Jurkat, Clone E6-1 (cell line): ENCODE data around the gene TMC8.
"Not testable (repeated sequence)": the region's sequence is repeated elsewhere in the genome, so short reads cannot be mapped to it uniquely, and the experiment has no call there.

Source experiments
- DNase-seq: peaks from one replicate; pipeline ENCODE4 v3.0.0-alpha.2; 2011; ENCODE audit warnings: low read depth, low spot score
- H3K4me3 ChIP-seq: 2 replicates; pipeline ENCODE4 v1.5.1; 2011; ENCODE audit warnings: mild to moderate bottlenecking, low read length, control low read depth, moderate library complexity

TMC8 gene

GRCh38 chr17:78131172-78132083 is 857 bp downstream of the TMC8 start:
- no peak for DNase-seq
- H3K4me3 ChIP-seq: peak overlapping the region; percentile 85

DNA sequence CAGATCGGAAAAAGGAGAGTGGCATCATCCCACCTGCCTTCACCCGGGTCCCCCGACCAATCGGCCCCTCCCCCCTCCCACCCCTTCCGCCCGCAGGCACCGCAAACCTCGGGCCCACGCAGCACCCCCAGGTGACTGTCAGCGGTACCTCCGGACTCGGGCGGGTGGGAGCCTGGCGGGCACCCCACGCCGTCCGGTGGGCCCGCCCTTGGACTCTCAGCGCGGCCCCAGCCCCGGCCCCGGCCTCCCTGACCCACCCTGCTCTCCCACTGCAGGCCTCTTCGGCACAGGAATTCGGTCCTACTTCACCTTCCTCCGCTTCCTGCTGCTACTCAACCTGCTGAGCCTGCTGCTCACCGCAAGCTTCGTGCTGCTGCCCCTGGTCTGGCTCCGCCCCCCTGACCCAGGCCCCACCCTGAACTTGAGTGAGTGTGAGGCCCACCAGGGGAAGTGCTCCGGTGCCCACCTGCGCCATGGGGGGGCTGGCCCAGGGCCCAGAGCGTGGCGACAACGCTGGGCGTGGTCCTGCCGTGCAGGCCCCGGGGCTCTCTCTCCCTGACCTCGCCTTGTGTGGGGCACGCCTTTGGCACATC is 1.6 kb downstream of the TMC8 start:
- peak overlapping the region; percentile 85 for H3K4me3 ChIP-seq
- DNase-seq: peak; percentile 81

- peak overlapping the region; percentile 85 for H3K4me3 ChIP-seq
Measured at GRCh38 chr17:78132767-78133178, 2.2 kb downstream of the TMC8 start.

GRCh38 chr17:78133179-78133951 is 2.8 kb downstream of the TMC8 start:
- H3K4me3 ChIP-seq: peak overlapping the region; percentile 22; the same call in 1 of the 2 replicates
- no peak for DNase-seq

More at GRCh38 chr17:78132767-78133178, 2.2 kb downstream of the TMC8 start:
- DNase-seq: no peak

DNA sequence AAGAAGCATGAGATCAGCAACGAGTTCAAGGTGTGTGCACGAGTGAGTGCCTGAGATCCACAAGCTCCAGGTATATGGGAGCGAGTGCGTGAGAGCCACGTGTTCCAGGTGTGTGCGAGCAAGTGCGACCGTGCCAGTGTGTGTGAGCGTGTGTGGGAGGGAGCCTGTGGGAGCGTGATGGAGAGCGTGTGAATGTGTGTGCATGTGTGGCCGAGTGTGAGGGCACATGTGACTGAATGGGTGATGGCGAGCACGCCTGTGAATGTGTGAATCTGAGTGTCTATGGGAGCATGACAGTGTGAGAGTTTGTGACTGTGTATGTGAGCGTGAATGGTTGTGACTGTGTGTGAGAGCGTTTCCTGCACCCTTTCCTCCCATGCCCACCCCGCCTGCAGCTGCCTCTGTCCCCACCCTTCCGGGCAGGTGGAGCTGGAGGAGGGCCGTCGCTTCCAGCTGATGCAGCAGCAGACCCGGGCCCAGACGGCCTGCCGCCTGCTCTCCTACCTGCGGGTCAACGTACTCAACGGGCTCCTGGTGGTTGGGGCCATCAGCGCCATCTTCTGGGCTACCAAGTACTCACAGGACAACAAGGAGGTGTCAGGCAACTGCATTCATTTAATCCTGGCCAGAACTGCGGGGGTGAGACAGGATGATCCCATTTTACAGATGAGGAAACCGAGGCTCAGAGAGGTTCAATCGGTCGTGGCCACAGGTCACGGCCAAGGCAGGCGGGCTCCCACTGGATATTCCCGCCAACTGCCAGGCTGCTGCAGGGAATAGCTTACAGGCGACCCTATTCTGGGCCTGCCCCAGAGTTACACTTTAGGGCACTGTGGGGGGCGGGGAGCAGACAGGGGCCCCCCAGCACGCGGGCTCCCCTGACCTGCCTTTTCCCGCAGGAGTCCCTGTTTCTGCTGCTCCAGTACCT is 3.7 kb downstream of the TMC8 start:
- H3K4me3 ChIP-seq: peak overlapping the region; percentile 22
- DNase-seq: peak; percentile 66

DNA sequence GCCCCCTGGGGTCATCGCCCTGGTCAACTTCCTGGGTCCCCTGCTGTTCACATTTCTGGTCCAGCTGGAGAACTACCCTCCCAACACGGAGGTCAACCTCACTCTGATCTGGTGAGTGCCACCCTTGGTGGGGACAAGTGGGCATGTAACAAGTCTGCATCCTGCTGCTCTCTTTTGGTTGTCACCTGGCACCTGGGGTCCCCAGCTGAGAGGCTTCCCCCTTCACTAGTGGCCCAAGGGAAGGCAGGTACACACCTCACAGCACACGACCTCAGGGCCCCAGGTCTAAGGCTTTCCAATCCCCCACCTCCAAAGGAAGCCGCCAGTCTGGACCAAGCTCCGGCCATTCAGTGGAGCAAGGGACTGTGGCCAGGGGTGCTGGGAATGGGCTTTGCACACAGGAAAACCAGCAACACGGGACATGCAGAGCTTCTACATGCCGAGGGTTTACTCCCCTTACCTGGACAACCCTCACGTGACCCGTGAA is 4.4 kb downstream of the TMC8 start:
- no peak overlapping the region for H3K4me3 ChIP-seq
- no peak for DNase-seq

DNA sequence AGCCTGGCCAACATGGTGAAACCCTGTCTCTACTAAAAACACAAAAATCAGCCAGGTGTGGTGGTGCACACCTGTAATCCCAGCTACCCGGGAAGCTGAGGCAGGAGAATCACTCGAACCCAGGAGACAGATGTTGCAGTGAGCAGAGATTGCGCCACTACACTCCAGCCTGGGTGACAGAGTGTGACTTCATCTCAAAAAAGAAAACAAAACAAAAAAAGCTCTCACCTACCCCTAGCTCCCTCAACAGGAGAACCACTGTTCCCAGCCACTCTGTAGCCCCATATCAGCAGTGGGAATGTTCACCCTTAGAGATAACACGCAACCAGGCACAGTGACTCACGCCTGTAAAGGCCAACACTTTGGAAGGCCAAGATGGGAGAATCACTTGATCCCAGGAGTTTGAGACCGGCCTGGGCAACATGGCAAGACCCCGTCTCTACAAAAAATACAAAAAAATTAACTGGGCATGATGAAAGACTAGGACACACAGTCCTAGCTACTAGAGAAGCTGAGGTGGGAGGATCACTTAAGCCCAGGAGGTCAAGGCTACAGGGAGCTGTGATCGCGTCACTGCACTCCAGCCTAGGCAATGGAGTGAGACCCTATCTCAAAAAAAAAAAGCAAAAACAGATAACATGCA is 5.4 kb downstream of the TMC8 start:
- no peak overlapping the region for H3K4me3 ChIP-seq
- DNase-seq: no peak

DNA sequence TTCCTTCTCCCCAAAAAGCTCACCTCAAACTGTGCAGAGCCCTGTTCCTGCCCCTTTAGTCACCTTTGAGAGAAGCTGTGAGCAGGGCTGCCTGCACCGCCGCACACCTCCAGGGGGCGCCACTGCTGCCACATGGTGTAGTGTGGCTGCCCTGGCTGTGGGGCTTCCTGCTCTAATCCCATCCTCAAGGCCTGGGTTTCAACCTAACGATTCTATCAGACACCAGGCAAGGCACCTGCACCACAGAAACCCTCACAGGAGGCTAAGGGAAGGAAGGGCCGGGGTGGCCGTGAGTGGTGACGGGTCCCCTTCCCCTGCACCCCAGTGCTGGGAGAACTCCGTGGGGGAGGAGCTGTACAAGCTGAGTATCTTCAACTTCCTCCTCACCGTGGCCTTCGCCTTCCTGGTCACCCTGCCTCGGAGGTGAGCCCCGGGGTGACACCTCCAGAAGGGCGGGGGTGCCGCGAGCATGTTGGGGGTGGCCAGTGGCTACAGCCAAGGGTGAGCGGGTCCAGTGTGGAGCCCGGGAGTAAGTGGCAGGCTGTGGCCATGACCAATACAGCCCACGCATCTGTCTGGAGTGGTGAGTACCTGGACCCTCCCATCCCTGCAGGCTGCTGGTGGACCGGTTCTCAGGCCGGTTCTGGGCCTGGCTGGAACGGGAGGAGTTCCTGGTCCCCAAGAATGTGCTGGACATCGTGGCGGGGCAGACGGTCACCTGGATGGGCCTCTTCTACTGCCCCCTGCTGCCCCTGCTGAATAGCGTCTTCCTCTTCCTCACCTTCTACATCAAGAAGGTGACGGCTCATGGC is 7.0 kb downstream of the TMC8 start:
- no peak for DNase-seq

GRCh38 chr17:78138204-78139060 is 7.9 kb downstream of the TMC8 start:
- no peak for DNase-seq
- no peak overlapping the region for H3K4me3 ChIP-seq

More for the DNA sequence above, 7.0 kb downstream of the TMC8 start:
- no peak overlapping the region for H3K4me3 ChIP-seq

GRCh38 chr17:78139861-78140168 is 9.2 kb downstream of the TMC8 start:
- not testable (repeated sequence) for H3K4me3 ChIP-seq, DNase-seq

GRCh38 chr17:78140169-78141051 is 9.8 kb downstream of the TMC8 start:
- DNase-seq: peak; percentile 93
- no peak overlapping the region for H3K4me3 ChIP-seq

- no peak overlapping the region for H3K4me3 ChIP-seq
- DNase-seq: no peak
Measured at GRCh38 chr17:78141437-78142118, 11.0 kb downstream of the TMC8 start.

- H3K4me3 ChIP-seq: no peak overlapping the region
- DNase-seq: no peak
Measured at GRCh38 chr17:78142119-78142861, 11.7 kb downstream of the TMC8 start.
